Caki2 (cell line): Measurements from ENCODE around the gene NOTCH1. TPM values are rescaled to one million over a fixed set of nuclear protein-coding genes. Genes with fewer than 3 reads are reported as not detected.
A peak's percentile ranks its signal among the peaks of the same experiment; 100 is the strongest.

Experiments
- DNase-seq: peaks from one replicate; pipeline ENCODE4 v3.0.0-alpha.2; 2015; ENCODE audit warnings: low read depth
- in situ Hi-C: cut with HindIII; loops from 2 replicates; pipeline ENCODE4 v1.10.0; 2016; ENCODE audit warnings: low sequenced_read_pairs, low pct_unique_long_range_greater_than_20kb, mixed read lengths
- total RNA-seq: library from RNA; depleted of rRNA; stranded (reverse); fragments of >200 nt; shearing (Covaris generic); gene quantifications from 2 replicates; pipeline ENCODE4 v1.2.3, GENCODE V29; 2014; ENCODE audit warnings: low replicate concordance

NOTCH1 gene
- total RNA-seq, 1 experiment from 2014 or later, result 7.9 TPM

DNA sequence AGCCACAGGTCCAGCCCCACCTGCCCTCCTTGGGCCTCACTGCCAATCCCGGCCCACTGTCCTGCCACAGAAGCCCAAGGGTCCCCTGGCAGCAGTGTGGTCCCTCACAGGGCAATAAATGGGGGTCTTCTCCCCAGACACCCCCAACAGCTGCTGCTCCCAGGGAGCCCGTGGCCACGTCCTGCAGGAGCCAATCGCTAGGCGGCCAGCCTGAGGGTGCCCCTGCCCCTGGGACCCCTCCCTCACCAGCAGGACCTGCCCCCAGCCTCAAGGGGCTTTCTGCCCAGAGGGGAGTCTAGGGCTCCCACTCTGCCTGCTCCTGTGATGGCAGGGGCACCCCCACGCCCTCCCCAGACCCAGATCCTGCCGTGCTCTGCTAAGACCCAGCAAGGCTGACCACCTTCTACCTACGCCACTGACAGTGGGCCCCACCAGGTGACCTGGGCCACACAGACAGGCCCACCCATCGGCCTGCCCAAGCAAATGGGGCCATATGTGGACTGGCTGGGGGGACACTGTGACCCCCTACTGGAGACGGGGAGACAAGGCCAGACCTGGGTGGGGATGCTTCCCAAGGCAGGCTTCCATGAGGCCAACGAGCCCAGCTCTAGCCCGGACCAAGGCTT, 17.0 kb downstream of the NOTCH1 start:
- in situ Hi-C loops, result no loop called here
- DNase-seq, result no peak

DNA sequence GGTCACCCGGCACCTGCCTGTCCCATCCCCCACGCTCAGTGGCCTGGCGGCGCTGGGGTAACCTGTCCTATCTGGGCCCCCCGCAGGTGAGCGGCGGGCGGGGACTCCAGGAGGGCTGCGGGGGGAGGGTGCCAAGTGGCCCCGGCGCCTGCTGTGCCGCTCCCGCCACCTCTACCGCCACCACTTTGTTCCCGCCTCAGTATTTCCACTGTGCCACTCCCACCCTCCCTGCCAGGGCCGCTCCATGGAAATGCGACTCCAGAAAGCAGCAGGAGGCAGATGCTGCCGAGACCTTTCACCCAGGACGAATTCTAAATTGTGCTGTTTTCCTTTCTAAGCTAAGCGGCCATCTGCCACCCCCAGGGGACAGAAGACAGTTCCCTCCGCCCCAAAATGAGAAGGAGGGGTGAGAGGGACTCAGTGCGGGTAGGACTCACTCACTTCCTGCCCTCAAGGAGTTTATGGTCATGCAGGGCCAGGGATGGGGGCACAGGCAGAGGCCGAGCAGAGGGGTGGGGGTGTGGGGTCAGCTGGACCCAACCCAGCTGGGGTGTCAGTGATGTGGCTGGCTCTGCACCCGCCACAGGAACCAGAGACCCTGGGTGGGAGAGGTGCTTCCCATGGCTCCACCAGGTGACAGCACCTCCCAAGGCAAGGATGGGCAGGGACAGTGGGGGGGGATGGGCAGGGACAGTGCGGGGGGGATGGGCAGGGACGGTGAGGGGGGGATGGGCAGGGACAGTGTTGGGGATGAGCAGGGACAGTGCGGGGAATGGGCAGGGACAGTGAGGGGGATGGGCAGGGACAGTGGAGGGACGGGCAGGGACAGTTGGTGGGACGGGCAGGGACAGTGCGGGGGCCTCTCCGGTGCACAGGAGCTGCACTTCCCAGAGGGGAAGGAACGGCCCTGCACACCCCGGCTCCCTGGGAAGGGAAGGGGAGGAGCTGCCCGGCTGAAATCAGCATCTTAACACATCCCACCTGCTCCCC, 17.8 kb downstream of the NOTCH1 start:
- in situ Hi-C loops, result no loop called here
- DNase-seq, result no peak

DNA sequence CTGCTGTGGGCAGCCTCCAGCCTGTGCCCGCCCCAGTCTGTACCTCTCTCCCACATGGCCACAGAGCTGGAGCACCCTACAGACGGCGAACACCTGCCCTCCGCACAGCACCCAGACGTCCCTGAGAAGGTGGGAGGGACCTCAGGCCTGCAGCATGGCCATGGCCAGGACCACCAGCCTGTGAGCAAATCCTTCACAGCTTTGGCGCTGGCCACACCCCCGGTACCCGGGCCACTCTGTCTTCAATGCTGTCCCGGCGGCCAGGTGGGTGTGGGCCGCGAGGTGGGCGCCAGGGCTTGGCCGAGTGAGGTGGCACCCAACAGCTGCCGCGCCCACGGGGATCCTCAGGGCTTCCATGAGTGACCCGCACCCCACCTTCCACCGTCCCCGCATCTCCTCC, 18.7 kb downstream of the NOTCH1 start:
- in situ Hi-C loops, result no loop called here
- no peak for DNase-seq

DNA sequence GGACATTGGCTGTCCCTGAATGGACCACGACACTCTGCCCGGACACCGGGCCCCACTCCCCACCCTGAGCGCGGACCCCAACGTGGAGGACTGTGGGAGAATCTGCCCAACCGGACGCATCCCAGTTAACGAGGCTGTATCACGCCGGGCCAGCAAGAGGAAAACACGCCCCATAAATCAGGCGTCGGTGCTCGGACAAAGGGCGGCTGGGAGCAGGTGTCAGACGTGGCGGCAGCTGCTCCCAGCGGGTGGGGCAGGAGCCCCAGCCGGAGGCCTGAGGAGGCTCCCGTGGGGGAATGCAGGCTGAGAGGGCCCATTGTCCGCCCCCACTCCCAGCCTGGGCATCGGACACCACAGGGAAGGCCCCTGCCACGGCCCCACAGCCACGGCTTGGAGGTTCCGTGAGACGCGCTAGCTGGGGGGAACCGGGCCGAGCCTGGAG, 19.2 kb downstream of the NOTCH1 start:
- no peak for DNase-seq
- in situ Hi-C loops, result no loop called here

DNA sequence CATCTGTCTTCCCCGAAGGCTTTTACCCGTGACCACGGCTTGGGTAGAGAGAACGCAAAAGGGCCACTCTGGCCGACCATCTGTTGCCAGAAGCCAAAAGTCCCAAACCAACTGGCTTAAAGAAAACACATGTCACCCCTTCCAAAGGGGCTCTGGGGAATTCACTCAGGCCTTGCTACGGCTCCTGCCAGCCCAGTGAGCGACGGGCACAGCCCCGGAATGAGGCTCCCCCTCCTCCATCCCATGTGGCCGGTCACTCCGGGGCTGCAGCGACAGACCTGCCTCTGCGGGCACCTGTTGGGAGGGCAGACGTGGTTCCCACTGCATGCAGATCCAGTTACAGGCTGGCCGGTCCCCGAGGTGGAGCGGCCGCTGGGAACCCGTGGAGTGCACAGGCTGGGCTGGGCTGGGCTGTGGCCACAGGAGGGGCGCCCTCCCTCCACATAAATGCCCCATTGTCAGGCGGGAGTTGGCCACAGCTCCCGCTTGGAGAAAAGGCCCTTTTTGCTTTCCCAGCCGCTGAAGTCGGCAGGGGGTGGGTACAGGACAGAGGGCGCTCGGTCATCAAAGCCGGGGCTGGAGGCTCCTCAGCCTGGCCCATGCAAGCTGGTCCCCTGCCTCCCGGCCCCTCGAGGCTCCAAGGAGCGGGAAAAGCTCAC, 19.9 kb downstream of the NOTCH1 start:
- DNase-seq, result no peak
- in situ Hi-C loops, result no loop called here

DNA sequence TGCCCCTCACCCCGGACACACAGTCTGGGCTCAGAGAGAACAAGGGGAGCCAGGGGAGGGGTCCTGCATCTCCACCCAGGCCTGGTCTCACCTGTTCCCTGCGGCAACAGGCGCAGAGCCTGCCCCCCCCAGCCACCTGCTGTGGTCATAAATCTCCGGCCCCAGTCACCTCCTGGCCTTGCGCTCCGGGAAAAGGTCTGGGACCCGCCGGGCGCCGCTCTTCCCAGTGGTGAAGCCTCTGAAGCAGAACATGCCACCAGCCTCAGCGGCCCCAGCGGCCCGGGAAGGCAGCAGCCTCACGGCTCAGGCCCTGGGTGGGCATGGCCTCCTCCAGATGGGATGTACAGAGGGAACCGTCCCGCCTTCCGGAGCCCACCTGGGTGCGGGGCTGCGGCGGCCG, 20.6 kb downstream of the NOTCH1 start:
- in situ Hi-C loops, result no loop called here
- DNase-seq, result no peak

DNA sequence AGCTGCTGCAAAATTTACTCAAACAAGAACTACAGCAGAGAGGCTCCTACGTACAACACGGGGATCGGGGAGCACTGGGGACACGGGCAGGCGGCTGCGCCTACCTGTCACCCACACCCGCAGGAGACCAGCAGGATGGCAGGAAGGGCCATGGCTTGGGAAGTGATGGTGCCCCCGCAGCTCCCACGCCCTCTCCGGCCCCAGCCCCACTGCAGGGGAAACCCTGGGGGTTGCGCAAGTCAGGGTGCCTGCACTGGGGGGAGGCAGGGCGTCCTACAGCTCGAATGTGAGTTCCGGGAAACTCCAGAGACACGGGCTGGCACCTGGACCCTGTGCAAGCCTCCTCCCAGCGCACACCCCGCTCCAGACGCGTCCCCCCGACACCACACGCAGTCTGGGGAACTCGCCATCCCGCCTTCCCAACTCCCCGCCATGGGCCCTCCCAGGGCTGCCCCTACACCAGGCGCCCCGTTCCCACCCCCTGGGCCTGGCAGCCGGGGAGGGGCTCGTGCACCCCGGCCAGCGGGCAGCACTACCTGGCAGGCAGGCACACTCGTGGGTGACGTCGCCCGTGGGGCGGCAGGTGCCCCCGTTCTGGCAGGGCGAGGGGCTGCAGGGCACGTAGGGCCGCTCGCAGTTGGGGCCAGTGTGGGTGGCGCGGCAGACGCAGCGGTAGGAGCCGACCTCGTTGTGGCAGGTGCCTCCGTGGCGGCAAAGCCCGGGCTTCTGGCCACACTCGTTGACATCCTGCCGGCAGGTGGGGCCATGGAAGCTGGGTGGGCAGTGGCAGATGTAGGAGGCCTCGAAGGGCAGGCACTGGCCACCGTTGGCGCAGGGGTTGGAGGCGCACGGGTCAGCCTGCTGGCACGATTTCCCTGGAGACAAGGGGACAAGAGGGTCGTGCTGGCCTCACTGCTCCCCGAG, 23.3 kb downstream of the NOTCH1 start:
- in situ Hi-C loops, result no loop called here
- no peak for DNase-seq

DNA sequence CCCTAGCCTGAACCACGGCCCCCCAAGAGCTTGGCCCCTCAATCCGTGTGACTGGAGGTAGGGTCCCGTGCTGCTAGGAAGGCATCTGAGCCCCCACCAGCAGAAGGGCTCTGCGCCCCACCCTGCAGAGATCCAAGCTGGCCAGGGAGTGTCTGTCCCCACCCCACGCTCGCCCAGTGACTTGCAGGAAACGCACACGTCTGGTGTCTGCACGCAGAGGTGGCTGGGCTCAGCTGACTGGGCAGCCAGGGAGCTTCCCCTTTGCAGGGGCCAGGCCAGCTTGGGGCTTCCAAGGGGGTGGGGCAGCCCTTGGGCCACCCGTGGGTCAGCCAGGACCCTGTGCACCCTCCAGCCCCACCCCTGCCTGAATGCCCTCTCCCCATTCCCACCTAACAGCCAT, 24.3 kb downstream of the NOTCH1 start:
- peak; percentile 56 for DNase-seq
- in situ Hi-C loops, result no loop called here

DNA sequence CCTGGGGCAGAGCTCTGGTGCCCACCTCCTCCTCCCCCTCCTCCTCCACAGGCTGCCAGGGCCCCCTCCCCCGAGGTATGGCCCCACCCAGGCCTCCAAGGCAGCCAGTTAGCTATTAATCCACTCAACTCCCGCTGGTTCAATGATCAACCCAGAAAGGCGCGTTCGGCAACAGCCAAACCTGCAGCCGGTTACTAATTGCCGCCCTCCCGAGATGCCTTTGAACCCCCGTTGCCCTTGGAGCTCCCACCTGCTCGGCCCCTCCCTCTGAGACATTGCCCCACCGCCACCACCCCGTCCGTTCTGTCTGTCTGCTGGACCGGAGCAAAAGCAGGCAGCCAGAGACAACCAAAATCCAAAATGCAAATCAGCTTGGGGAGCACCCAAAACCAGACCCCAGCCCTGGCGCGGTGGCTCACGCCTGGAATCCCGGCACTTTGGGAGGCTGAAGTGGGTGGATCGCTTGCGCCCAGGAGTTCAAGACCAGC, 25.8 kb downstream of the NOTCH1 start:
- in situ Hi-C loops, result no loop called here
- DNase-seq, result peak; percentile 86

DNA sequence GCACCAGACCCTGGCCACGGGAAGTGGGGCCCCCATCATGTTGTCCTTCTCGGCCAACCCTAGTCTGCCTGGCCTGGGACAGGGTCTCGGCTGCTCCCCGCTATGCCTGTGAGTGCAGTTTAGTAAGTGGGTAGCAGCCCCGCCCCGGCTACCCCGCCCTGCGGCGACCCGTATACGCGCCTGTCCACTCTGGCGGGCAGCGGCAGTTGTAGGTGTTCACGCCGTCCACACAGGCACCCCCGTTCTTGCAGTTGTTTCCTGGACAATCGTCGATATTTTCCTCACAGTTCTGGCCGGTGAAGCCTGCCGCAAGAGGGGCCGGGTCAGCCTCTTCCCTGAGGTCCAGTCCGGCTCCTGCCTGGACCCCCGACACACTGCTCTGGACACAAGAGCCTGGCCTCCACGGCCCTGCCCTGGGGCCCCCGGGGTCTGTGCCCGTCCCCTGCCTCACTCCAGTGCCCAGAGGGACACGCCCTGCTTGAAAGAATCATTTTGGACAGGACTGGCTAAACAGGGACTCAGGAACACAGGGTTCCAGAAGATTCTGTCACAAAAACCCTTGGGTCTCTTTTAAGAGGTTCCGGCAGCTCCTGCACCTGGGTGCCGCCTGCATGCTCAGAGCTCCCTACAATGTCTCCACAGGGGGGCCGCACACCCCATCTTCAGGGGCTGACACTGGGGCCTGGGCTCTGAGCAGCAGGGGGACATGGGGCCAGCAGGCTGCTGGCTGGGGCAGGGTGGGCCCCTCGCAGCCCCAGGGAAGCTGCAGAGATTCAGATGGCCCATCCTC, 26.4 kb downstream of the NOTCH1 start:
- DNase-seq, result no peak
- in situ Hi-C loops, result no loop called here

DNA sequence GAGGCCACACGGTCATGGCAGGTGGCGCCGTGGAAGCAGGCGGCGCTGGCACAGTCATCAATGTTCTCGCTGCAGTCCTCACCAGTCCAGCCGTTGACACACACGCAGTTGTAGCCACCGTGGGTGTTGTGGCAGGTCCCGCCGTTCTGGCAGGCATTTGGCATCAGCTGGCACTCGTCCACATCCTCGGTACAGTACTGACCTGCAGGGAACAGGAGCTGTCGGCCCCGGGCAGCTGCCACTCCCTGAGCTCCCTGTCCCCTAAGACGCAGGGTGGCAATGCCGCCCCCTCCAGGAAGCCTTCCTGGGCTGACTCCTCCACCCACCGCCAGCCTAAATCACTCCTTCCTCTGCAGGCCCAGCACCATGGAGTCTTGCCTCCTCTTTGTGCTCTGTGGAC, 27.2 kb downstream of the NOTCH1 start:
- no peak for DNase-seq
- in situ Hi-C loops, result no loop called here

DNA sequence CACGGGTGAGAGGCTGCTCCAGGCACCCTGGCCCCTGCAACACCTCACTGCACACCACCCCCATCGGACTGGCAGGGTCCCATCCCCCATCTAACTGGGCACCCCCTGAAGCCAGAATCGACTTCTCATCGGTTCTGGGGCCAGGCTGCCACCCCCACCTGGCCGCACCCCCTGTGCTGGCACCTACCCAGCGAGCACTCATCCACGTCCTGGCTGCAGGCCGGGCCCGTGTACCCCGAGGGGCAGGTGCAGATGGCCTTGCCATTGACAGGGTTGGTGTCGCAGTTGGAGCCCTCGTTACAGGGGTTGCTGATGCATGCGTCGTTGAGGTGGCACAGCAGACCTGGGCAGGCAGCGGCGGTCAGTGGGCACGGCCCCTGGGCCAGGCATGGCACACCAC, 27.9 kb downstream of the NOTCH1 start:
- in situ Hi-C loops, result no loop called here
- DNase-seq, result no peak

DNA sequence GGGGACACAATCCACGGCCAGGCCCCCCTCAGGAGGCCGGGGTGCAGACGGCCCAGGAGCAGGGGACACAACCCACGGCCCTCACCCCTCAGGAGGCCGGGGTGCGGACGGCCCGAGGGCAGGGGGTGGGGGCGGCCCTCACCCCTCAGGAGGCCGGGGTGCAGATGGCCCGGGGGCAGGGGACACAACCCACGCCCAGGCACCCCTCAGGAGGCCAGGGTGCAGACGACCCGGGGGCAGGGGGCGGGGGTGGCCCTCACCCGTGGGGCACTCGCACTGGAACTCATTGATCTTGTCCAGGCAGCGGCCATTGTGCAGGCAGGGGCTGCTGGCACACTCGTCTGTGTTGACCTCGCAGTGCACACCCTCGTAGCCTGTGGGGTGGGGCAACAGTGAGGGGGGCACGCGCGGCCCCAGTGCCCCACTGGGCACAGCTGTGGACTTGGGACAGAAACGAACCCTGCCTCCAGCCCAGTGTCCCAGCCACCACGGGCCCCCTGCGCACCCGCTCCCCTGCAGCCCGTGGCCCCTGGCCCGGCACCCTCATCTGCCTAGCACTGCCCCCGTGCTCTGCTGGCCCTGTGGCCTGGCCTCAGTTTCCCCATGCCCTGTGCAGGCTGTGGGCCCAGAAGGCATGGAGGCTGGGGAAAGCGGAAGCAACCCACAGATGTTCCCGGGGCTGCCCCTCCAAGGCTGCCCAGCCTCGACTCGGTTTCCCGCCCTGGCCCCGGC, 28.7 kb downstream of the NOTCH1 start:
- DNase-seq, result no peak
- in situ Hi-C loops, result no loop called here

DNA sequence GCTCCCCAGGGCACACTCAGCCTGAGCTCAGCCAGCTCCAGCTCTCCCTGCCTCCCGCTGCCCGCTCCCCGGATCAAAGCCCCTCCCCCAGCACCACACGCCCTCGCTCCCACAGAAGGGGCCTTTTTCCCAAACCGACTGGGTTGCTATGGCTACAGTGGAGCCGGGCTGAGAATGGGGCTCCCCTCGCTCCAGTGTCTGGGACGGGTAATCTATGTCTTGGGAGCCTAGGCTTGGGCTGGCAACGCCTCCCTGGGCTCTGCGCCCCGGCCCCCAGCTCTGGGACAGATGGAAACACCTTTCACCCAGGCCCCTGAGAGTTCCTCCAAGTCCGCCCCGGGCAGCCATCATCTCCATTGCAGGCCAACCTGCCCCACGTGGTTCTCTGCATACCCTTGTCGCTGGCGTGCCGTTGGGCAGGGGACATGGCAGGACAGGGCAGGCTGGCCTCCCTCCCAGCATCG, 29.6 kb downstream of the NOTCH1 start:
- no peak for DNase-seq
- in situ Hi-C loops, result no loop called here

DNA sequence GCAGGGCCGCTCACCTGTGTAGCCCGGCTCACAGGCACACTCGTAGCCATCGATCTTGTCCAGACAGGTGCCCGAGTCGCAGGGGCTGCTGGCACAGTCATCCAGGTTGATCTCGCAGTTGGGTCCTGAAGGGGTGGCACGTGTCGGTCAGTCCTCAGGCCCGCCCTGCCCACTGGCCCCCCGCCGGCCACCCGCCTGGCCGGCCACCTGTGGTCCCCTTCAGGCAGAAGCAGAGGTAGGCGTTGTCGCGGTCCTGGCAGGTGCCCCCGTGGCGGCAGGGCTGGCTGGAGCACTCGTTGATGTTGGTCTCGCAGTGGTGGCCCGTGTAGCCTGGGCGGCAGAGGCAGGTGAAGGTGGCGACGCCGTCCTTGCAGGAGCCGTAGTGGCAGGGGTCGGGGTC, 30.6 kb downstream of the NOTCH1 start:
- no peak for DNase-seq
- in situ Hi-C loops, result no loop called here

DNA sequence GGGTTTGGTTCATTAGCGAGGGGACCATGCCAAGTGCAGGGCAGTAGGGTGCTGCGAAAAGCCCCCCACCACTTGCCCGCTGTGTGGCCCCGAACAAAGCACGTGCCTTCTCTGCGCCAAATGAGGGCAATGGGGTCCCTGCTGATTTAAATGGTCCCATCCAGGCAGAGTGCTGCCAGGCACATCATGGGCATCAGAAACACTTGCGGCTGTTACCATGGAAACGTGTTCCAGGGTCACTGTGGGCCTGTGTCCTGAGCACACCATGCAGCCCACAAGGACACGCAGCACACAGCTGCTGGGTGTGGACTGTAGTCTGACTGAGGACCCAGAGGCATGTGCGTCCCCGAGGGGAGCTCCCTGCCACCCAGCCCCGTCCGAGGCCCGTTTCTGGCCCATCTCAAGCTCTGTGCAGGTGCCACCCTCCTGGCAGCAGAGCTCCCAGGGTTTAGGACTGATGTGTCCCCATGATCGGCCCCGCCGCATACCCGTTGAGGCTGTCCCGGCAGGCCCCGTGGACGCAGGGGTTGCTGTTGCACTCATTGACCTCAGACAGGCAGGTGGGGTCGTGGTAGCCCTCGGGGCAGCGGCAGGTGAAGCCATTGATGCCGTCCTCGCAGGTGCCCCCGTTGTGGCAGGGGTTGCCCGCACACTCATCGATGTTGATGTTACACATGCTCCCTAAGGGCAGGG, 31.7 kb downstream of the NOTCH1 start:
- DNase-seq, result no peak
- in situ Hi-C loops, result no loop called here
